WTC11 (cell line): ENCODE results near the gene FIGNL2. TPM values are rescaled to one million over a fixed set of nuclear protein-coding genes. Genes with fewer than 3 reads are reported as not detected.

Experiments
- ATAC-seq: fragments of 200-7000 bp; cut with Tn5 transposase; 2 replicates; pipeline ENCODE4 v1.10.0; 2021; ENCODE audit warnings: mild to moderate bottlenecking, moderate library complexity
- CTCF ChIA-PET: fragments of 300-600 bp; sonication (Branson Sonifier 250); formaldehyde crosslinking; loops from one replicate; lab custom pipeline; 2021; ENCODE audit warnings: antibody characterized with exemption; lab: Charles Lee
- POLR2A ChIA-PET: fragments of 350-600 bp; sonication (Branson Sonifier 250); formaldehyde crosslinking; loops from one replicate; lab custom pipeline; 2021; ENCODE audit warnings: antibody characterized with exemption; lab: Charles Lee
- DNase-seq: peaks from one replicate; pipeline ENCODE4 v3.0.0; 2021; ENCODE audit warnings: low spot score
- H3K27ac Mint-ChIP-seq: 2 replicates; pipeline ENCODE4 v1.8.0; 2021; ENCODE audit warnings: mixed read lengths
- H3K27me3 Mint-ChIP-seq: 2 replicates; pipeline ENCODE4 v1.8.0; 2021; ENCODE audit warnings: low read depth, mild to moderate bottlenecking, moderate library complexity, mixed read lengths
- H3K36me3 Mint-ChIP-seq: 2 replicates; pipeline ENCODE4 v1.8.0; 2021; ENCODE audit warnings: mixed read lengths
- H3K4me1 Mint-ChIP-seq: 2 replicates; pipeline ENCODE4 v1.8.0; 2022; ENCODE audit warnings: mixed read lengths
- H3K4me3 Mint-ChIP-seq: 2 replicates; pipeline ENCODE4 v1.8.0; 2021; ENCODE audit warnings: mild to moderate bottlenecking, moderate library complexity, mixed read lengths
- H3K9me3 Mint-ChIP-seq: 2 replicates; pipeline ENCODE4 v1.8.0; 2021; ENCODE audit warnings: mixed read lengths
- E2F4 ChIP-seq: sonication (generic); formaldehyde crosslinking; IDR thresholded peaks from 2 replicates; pipeline ENCODE4 v1.8.1; 2022; ENCODE audit warnings: low read depth, mild to moderate bottlenecking, moderate library complexity, missing genetic modification reagents, borderline replicate concordance
- STAT6 ChIP-seq: sonication (generic); formaldehyde crosslinking; conservative IDR thresholded peaks from 2 replicates; pipeline ENCODE4 v1.8.1; 2023; ENCODE audit warnings: mild to moderate bottlenecking, low read depth, missing genetic modification reagents, moderate library complexity
- TCF7 ChIP-seq: sonication (generic); formaldehyde crosslinking; IDR thresholded peaks from 2 replicates; pipeline ENCODE4 v1.8.0; 2022; ENCODE audit warnings: mild to moderate bottlenecking, low read depth, missing genetic modification reagents, moderate library complexity
- USF1 ChIP-seq: sonication (generic); formaldehyde crosslinking; IDR thresholded peaks from 2 replicates; pipeline ENCODE4 v1.8.0; 2022; ENCODE audit warnings: mild to moderate bottlenecking, missing genetic modification reagents
- USF2 ChIP-seq: sonication (generic); formaldehyde crosslinking; IDR thresholded peaks from 2 replicates; pipeline ENCODE4 v1.8.1; 2023; ENCODE audit warnings: mild to moderate bottlenecking, missing genetic modification reagents, moderate library complexity
- ZNF281 ChIP-seq: sonication (generic); formaldehyde crosslinking; IDR thresholded peaks from 2 replicates; pipeline ENCODE4 v1.8.0; 2023; ENCODE audit warnings: mild to moderate bottlenecking, missing genetic modification reagents
- ZNF532 ChIP-seq: fragments of 250-450 bp; sonication (Bioruptor Pico); IDR thresholded peaks from 2 replicates; pipeline ENCODE4 v1.9.0; 2021; ENCODE audit warnings: mild to moderate bottlenecking, borderline replicate concordance
- ZSCAN18 ChIP-seq: fragments of 250-450 bp; sonication (Bioruptor Pico); IDR thresholded peaks from 2 replicates; pipeline ENCODE4 v2.1.2; 2022; ENCODE audit warnings: mild to moderate bottlenecking, moderate library complexity
- total RNA-seq: library from RNA; stranded (reverse); gene quantifications from 3 replicates; pipeline ENCODE4 v1.2.3, GENCODE V29; 2021

The FIGNL2 gene
- total RNA-seq, 1 experiment from 2014 or later = 9.9 TPM

- TF ChIP-seq ZSCAN18 = no peak
- no peak for TF ChIP-seq ZNF532
- TF ChIP-seq E2F4 = no peak
- no peak for TF ChIP-seq STAT6 (CRISPR knock-in tag)
Observed at GRCh38 chr12:51871918-51872688, 23.6 kb upstream of the FIGNL2 start (continued).

GRCh38 chr12:51871126-51871525 lies 22.6 kb upstream of the FIGNL2 start:
- POLR2A ChIA-PET = interaction anchor here (1.1 kb wide), 1 partner anchor 22 kb away, joined by 3 read pairs; the partner anchor contains the start of gene FIGNL2
- Mint-ChIP-seq H3K36me3 (no peaks in the 10 kb centered on the region), H3K9me3 (no peaks in the 10 kb centered on the region), H3K27me3 (peaks cover 48% of the 10 kb centered on the region), H3K4me3 (no peak overlapping the region), H3K4me1 (peaks cover 63% of the 10 kb centered on the region), H3K27ac (no peak overlapping the region)
- no peak for TF ChIP-seq ZNF281 (CRISPR knock-in tag)
- TF ChIP-seq USF1 (CRISPR knock-in tag) = no peak
- TF ChIP-seq USF2 (CRISPR knock-in tag) = no peak
- no peak for TF ChIP-seq TCF7
- CTCF ChIA-PET = interaction anchor here (0.6 to 7.2 kb wide), 14 partner anchors 7 to 452 kb away, joined by 3 to 164 read pairs (median 6); partner anchors contain the start of genes ANKRD33, FIGNL2 and SLC4A8
- DNase-seq (no peak), ATAC-seq (no peak)
